B cell (primary cell): ENCODE results near the gene MYO10. TPM values are rescaled to one million over a fixed set of nuclear protein-coding genes. Genes with fewer than 3 reads are reported as not detected.

Source experiments
- ATAC-seq: fragments of 200-7000 bp; cut with Tn5 transposase; one replicate; pipeline ENCODE4 v1.10.0; 2021; ENCODE audit warnings: low read depth, mild to moderate bottlenecking, moderate number of reproducible peaks, moderate library complexity
- CTCF ChIA-PET: fragments of 350-600 bp; sonication (Branson Sonifier 250); formaldehyde crosslinking; loops from one replicate; lab custom pipeline; 2021; ENCODE audit warnings: antibody characterized with exemption, inconsistent platforms; lab: Charles Lee
- POLR2A ChIA-PET: fragments of 350-600 bp; sonication (Branson Sonifier 250); formaldehyde crosslinking; loops from one replicate; lab custom pipeline; 2021; ENCODE audit warnings: antibody characterized with exemption; lab: Charles Lee
- DNase-seq: peaks from one replicate; pipeline ENCODE4 v3.0.0; 2013
- H2AFZ ChIP-seq: 2 replicates; pipeline ENCODE4 v1.6.1; 2012; ENCODE audit warnings: mild to moderate bottlenecking, low read depth, low read length; ENCODE audit not compliant: insufficient read depth, poor library complexity, severe bottlenecking
- H3K27ac ChIP-seq, 2 donors: 1 replicate in 1 of 2; 2 replicates in 1 of 2; pipeline ENCODE4 v1.5.1; 2012 to 2013; ENCODE audit warnings: low read length in 2 of 2, mild to moderate bottlenecking in 2 of 2, moderate library complexity in 1 of 2
- H3K27me3 ChIP-seq, 4 experiments: fragments of 200-600 bp in 1 of 4; sonication (generic) in 1 of 4; replicated peaks in 1 of 4; 1 replicate in 2 of 4; 2 replicates in 2 of 4; pipeline versions ENCODE4 v1.6.1 to v1.7.0; 2013 to 2016; ENCODE audit warnings: low read length in 3 of 4, mild to moderate bottlenecking in 2 of 4, mixed read lengths in 1 of 4, moderate library complexity in 1 of 4; ENCODE audit not compliant: insufficient read depth in 4 of 4, control insufficient read depth in 3 of 4; ENCODE audit errors: control extremely low read depth in 1 of 4
- H3K36me3 ChIP-seq, 2 experiments: replicated peaks in 1 of 2; 1 replicate in 1 of 2; 2 replicates in 1 of 2; pipeline versions ENCODE4 v1.6.1 to v1.7.1; 2013; ENCODE audit warnings: low read length in 1 of 2; ENCODE audit not compliant: insufficient read depth in 2 of 2, control insufficient read depth in 1 of 2; ENCODE audit errors: control extremely low read depth in 1 of 2, extremely low read depth in 1 of 2
- H3K4me1 ChIP-seq, 2 donors: fragments of 200-600 bp in 1 of 2; sonication (generic) in 1 of 2; 1 replicate in 1 of 2; 2 replicates in 1 of 2; pipeline versions ENCODE4 v1.5.1 to v1.6.1; 2013 to 2017; ENCODE audit warnings: low read length in 2 of 2; ENCODE audit not compliant: control insufficient read depth in 2 of 2, insufficient read depth in 2 of 2
- H3K4me2 ChIP-seq: replicated peaks from 2 replicates; pipeline ENCODE3; 2012; ENCODE audit warnings: mild to moderate bottlenecking, low read depth, low read length; ENCODE audit not compliant: poor library complexity, severe bottlenecking
- H3K4me3 ChIP-seq, 5 experiments: fragments of 200-600 bp in 1 of 5; sonication (generic) in 1 of 5; 1 replicate in 3 of 5; 2 replicates in 2 of 5; pipeline versions ENCODE4 v1.5.1 to v1.7.0; 2011 to 2016; ENCODE audit warnings: low read length in 4 of 5, mild to moderate bottlenecking in 4 of 5, low read depth in 2 of 5, control low read depth in 1 of 5, moderate library complexity in 1 of 5; ENCODE audit not compliant: insufficient read depth in 1 of 5; ENCODE audit errors: control extremely low read depth in 1 of 5, extremely low read depth in 1 of 5
- H3K79me2 ChIP-seq: fragments of 200-600 bp; sonication (generic); one replicate; pipeline ENCODE4 v1.6.0; 2016; ENCODE audit warnings: low read length; ENCODE audit not compliant: control insufficient read depth, insufficient read depth
- H3K9ac ChIP-seq: fragments of 200-600 bp; sonication (generic); 2 replicates; pipeline ENCODE4 v1.6.1; 2017; ENCODE audit warnings: mild to moderate bottlenecking, low read length, moderate library complexity
- H3K9me3 ChIP-seq, 3 donors: one replicate each; pipeline versions ENCODE4 v1.6.1 to v1.7.1; 2013; ENCODE audit warnings: low read length in 2 of 3; ENCODE audit not compliant: control insufficient read depth in 2 of 3, insufficient read depth in 1 of 3; ENCODE audit errors: control extremely low read depth in 1 of 3
- H4K20me1 ChIP-seq: 2 replicates; pipeline ENCODE4 v1.6.0; 2012; ENCODE audit warnings: mild to moderate bottlenecking, low read length; ENCODE audit not compliant: insufficient read depth, control insufficient read depth, poor library complexity, severe bottlenecking
- H3K27ac Mint-ChIP-seq: one replicate; pipeline ENCODE4 v1.8.0; 2021; ENCODE audit warnings: mixed read lengths
- H3K27me3 Mint-ChIP-seq: one replicate; pipeline ENCODE4 v1.8.0; 2021; ENCODE audit warnings: mixed read lengths
- H3K4me1 Mint-ChIP-seq: one replicate; pipeline ENCODE4 v1.8.0; 2021; ENCODE audit warnings: mixed read lengths
- H3K4me3 Mint-ChIP-seq: one replicate; pipeline ENCODE4 v1.8.0; 2021; ENCODE audit warnings: mixed read lengths
- H3K9me3 Mint-ChIP-seq: one replicate; pipeline ENCODE4 v1.8.0; 2022; ENCODE audit warnings: mixed read lengths; ENCODE audit not compliant: insufficient read depth
- CTCF ChIP-seq: fragments of 200-600 bp; IDR thresholded peaks from one replicate; pipeline ENCODE4 v1.8.0; 2022; ENCODE audit warnings: antibody characterized with exemption, mild to moderate bottlenecking
- EZH2 ChIP-seq: IDR thresholded peaks from 2 replicates; pipeline ENCODE4 v1.6.1; 2012; ENCODE audit warnings: borderline replicate concordance, low read depth, mild to moderate bottlenecking, moderate library complexity, low read length; ENCODE audit not compliant: insufficient read depth, poor library complexity, severe bottlenecking
- WGBS: methylation state at CpG from one replicate; pipeline ENCODE4 v1.1.5; 2013; ENCODE audit warnings: missing lambda C conversion rate; ENCODE audit not compliant: insufficient coverage; 5-methylcytosine and 5-hydroxymethylcytosine counted together
- intact Hi-C: fragments of 100-400 bp; cut with micrococcal nuclease; formaldehyde crosslinking; loops from one replicate; pipeline ENCODE4 v1.10.0; 2022
- polyA plus RNA-seq: library from polyadenylated mRNA; depleted of rRNA; stranded (reverse); fragments of >200 nt; gene quantifications from 2 replicates; pipeline ENCODE4 v1.2.3, GENCODE V29; 2012
- total RNA-seq, 2 donors: library from RNA; stranded (reverse); fragments of 120-200 nt in 1 of 2; gene quantifications; 1 replicate in 1 of 2; 2 replicates in 1 of 2; pipeline versions ENCODE4 v1.2.3 to v1.2.4, GENCODE V29; 2013 to 2022

MYO10 gene
- total and polyA plus RNA-seq, 2 donors (not counting 1 experiment from before 2014, with no cell fraction given), result 0.10 TPM; not detected in 1

DNA sequence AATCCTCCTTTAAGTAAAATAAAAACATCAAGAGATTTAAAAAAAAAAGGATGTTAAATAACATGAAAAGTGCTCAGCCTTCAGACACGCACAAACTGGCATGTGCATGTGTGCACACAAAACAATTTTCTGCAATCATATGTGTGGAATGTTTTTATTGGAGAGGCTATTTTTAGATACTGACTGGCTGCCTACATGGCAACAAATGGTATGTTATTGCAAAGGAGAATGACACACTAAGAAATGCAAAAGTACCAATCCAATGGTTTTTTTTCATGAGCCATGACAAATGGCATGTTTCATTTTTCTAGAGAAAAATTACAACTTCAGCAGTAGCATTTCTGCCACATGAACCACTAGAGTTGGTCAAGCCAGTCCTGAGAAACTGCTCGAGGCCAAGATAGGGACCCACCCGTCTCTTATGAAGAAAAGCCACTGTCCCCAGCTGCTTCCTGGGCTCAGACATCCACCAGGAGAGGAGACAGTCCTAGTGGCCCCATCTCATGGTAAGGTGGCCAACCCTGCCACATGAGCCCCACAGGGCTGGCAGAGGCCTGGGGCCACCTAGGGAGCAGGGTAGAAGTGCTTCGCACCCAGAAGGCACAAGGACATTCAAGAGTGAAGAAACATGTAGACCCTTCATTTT, 116.4 kb downstream of the MYO10 start:
- Histone ChIP-seq H3K27me3 (no peaks in the 10 kb centered on the region), H3K36me3 (no peaks in the 10 kb centered on the region), H3K27ac (no peak overlapping the region), H3K4me1 (no peaks in the 10 kb centered on the region), H3K4me2 (no peak overlapping the region), H4K20me1 (no peaks in the 10 kb centered on the region), H3K9me3 (peaks cover 0 to 3% (median 0%) of the 10 kb centered on the region in 3 donors), H3K4me3 (no peak overlapping the region), H2AFZ (no peak overlapping the region), H3K79me2 (no peaks in the 10 kb centered on the region), H3K9ac (no peak overlapping the region)
- ATAC-seq (no peak), DNase-seq (no peak)
- CTCF ChIA-PET, result interaction anchor here (0.6 kb wide), 1 partner anchor 16 kb away, joined by 3 read pairs; no protein-coding TSS in a partner anchor
- intact Hi-C loops, result no loop called here
- Mint-ChIP-seq H3K27me3 (no peaks in the 10 kb centered on the region), H3K9me3 (no peaks in the 10 kb centered on the region), H3K4me1 (no peaks in the 10 kb centered on the region), H3K27ac (no peak overlapping the region), H3K4me3 (no peak overlapping the region)
- TF ChIP-seq EZH2 (no peak), CTCF (no peak)
- POLR2A ChIA-PET, result no interaction called here
- WGBS, result 93% methylated on average over 4 of the region's 4 CpGs

GRCh38 chr5:16815432-16815831, 120.7 kb downstream of the MYO10 start:
- no peak for TF ChIP-seq EZH2
- no peak for TF ChIP-seq CTCF
- Mint-ChIP-seq H3K27ac (no peak overlapping the region), H3K9me3 (no peaks in the 10 kb centered on the region), H3K27me3 (peaks cover 3% of the 10 kb centered on the region), H3K4me3 (no peak overlapping the region), H3K4me1 (no peaks in the 10 kb centered on the region)
- no peak overlapping the region for H3K4me3 ChIP-seq
- peaks cover 0 to 3% (median 0%) of the 10 kb centered on the region in 3 donors for H3K9me3 ChIP-seq
- no peak for DNase-seq
- POLR2A ChIA-PET, result no interaction called here
- no peak for ATAC-seq
- no peaks in the 10 kb centered on the region for H3K4me1 ChIP-seq
- no peaks in the 10 kb centered on the region for H3K36me3 ChIP-seq
- intact Hi-C loops, result no loop called here
- WGBS, result no CpG with 5 or more reads among the region's 3 CpGs
- H3K27ac ChIP-seq, result no peak overlapping the region
- CTCF ChIA-PET, result no interaction called here
- H2AFZ ChIP-seq, result no peak overlapping the region
- H3K4me2 ChIP-seq, result no peak overlapping the region
- H3K27me3 ChIP-seq, result no peaks in the 10 kb centered on the region
- no peaks in the 10 kb centered on the region for H3K79me2 ChIP-seq
- H4K20me1 ChIP-seq, result no peaks in the 10 kb centered on the region
- no peak overlapping the region for H3K9ac ChIP-seq
